Measurements from ENCODE around the gene BICC1.

- no peak for TF ChIP-seq POLR2A (IDR thresholded peaks at IDR 0.05)
- no peak for TF ChIP-seq CTCF (IDR thresholded peaks at IDR 0.05 in 8 of 11, conservative IDR thresholded peaks at IDR 0.05 in 3 of 11)
- no peak for TF ChIP-seq POLR2AphosphoS5 (IDR thresholded peaks at IDR 0.05)
Measured at GRCh38 chr10:58644311-58644710, 131.6 kb downstream of the BICC1 start.

Data from spleen (tissue), 7 donors.